Activated T-helper 9 cell treated with anti-CD3 and anti-CD28 coated beads, Interleukin-2, amount 50 U/mL, for 16 hours (primary cell): Measurements from ENCODE around the gene CRISPLD2.
"Not testable (repeated sequence)": the region's sequence is repeated elsewhere in the genome, so short reads cannot be mapped to it uniquely, and the experiment has no call there.

Source experiments
- DNase-seq: peaks from one replicate; pipeline ENCODE4 v3.0.0-alpha.2; 2020; ENCODE audit warnings: low read depth

Gene CRISPLD2

GRCh38 chr16:84860383-84860782 lies 40.6 kb downstream of the CRISPLD2 start:
- DNase-seq: no peak

- DNase-seq: no peak
These were observed 41.9 kb downstream of the CRISPLD2 start for GRCh38 chr16:84861671-84862070.

GRCh38 chr16:84862804-84863480 lies 43.2 kb downstream of the CRISPLD2 start:
- DNase-seq: no peak

GRCh38 chr16:84863481-84863814 lies 43.7 kb downstream of the CRISPLD2 start:
- DNase-seq: no peak

- no peak for DNase-seq
These were observed 44.7 kb downstream of the CRISPLD2 start for GRCh38 chr16:84864326-84864955.

- DNase-seq: no peak
These were observed 47.9 kb downstream of the CRISPLD2 start for GRCh38 chr16:84867696-84868095.

- no peak for DNase-seq
These were observed 48.5 kb downstream of the CRISPLD2 start for GRCh38 chr16:84868328-84868727.

GRCh38 chr16:84868829-84869472 lies 49.2 kb downstream of the CRISPLD2 start:
- DNase-seq: no peak

GRCh38 chr16:84869473-84869845 lies 49.7 kb downstream of the CRISPLD2 start:
- no peak for DNase-seq

- DNase-seq: not testable (repeated sequence)
These were observed 53.2 kb downstream of the CRISPLD2 start for GRCh38 chr16:84872971-84873370.

GRCh38 chr16:84874004-84874435 lies 54.2 kb downstream of the CRISPLD2 start:
- no peak for DNase-seq

- DNase-seq: no peak
These were observed 54.8 kb downstream of the CRISPLD2 start for GRCh38 chr16:84874553-84874952.

GRCh38 chr16:84874983-84875382 lies 55.2 kb downstream of the CRISPLD2 start:
- DNase-seq: no peak

- no peak for DNase-seq
These were observed 56.1 kb downstream of the CRISPLD2 start for GRCh38 chr16:84875846-84876245.

GRCh38 chr16:84876873-84877606 lies 57.3 kb downstream of the CRISPLD2 start:
- no peak for DNase-seq

GRCh38 chr16:84878770-84879169 lies 59.0 kb downstream of the CRISPLD2 start:
- DNase-seq: no peak

GRCh38 chr16:84879569-84880487 lies 60.0 kb downstream of the CRISPLD2 start:
- DNase-seq: no peak

- no peak for DNase-seq
These were observed 62.1 kb downstream of the CRISPLD2 start for GRCh38 chr16:84881702-84882521.

- DNase-seq: no peak
These were observed 63.5 kb downstream of the CRISPLD2 start for GRCh38 chr16:84883301-84883700.

- DNase-seq: no peak
These were observed 64.4 kb downstream of the CRISPLD2 start for GRCh38 chr16:84884246-84884595.
